Osteoblast (primary cell): ENCODE results near the gene INHBB. TPM values are rescaled to one million over a fixed set of nuclear protein-coding genes. Genes with fewer than 3 reads are reported as not detected.

Experiments
- DNase-seq: peaks from one replicate; pipeline ENCODE4 v3.0.0; 2011; ENCODE audit warnings: low spot score, mixed read lengths; ENCODE audit not compliant: insufficient read length; ENCODE audit errors: missing footprints
- H2AFZ ChIP-seq: 2 replicates; pipeline ENCODE4 v1.6.0; 2011; ENCODE audit warnings: mild to moderate bottlenecking, low read length
- H3K27ac ChIP-seq: 2 replicates; pipeline ENCODE4 v1.5.1; 2011; ENCODE audit warnings: mild to moderate bottlenecking, low read depth, low read length, moderate library complexity
- H3K27me3 ChIP-seq: 2 replicates; pipeline ENCODE4 v1.6.0; 2012; ENCODE audit warnings: mild to moderate bottlenecking, control low read depth, inconsistent platforms, low read length, moderate library complexity; ENCODE audit not compliant: insufficient read depth
- H3K36me3 ChIP-seq: 2 replicates; pipeline ENCODE4 v1.5.1; 2011; ENCODE audit warnings: mild to moderate bottlenecking, low read length, control low read depth, moderate library complexity; ENCODE audit not compliant: insufficient read depth
- H3K4me1 ChIP-seq: 2 replicates; pipeline ENCODE4 v1.5.1; 2011; ENCODE audit warnings: mild to moderate bottlenecking, low read length, control low read depth, moderate library complexity; ENCODE audit not compliant: insufficient read depth
- H3K4me2 ChIP-seq: 2 replicates; pipeline ENCODE4 v1.6.0; 2011; ENCODE audit warnings: mild to moderate bottlenecking, low read length; ENCODE audit not compliant: insufficient read depth
- H3K4me3 ChIP-seq: fragments of 200-600 bp; sonication (generic); 3 replicates; pipeline ENCODE4 v1.5.1; 2012; ENCODE audit warnings: mild to moderate bottlenecking, low read length, inconsistent platforms; ENCODE audit not compliant: insufficient read depth
- H3K79me2 ChIP-seq: 2 replicates; pipeline ENCODE4 v1.6.0; 2012; ENCODE audit warnings: mild to moderate bottlenecking, low read length, control low read depth, inconsistent platforms; ENCODE audit not compliant: insufficient read depth
- H3K9me3 ChIP-seq: 2 replicates; pipeline ENCODE4 v1.5.1; 2011; ENCODE audit warnings: low read depth, low read length, control low read depth
- H4K20me1 ChIP-seq: 2 replicates; pipeline ENCODE4 v1.6.0; 2012; ENCODE audit warnings: mild to moderate bottlenecking, low read length, control low read depth; ENCODE audit not compliant: insufficient read depth
- CTCF ChIP-seq: IDR thresholded peaks from 2 replicates; pipeline ENCODE4 v1.5.1; 2011; ENCODE audit warnings: mild to moderate bottlenecking, low read depth, low read length, moderate library complexity; ENCODE audit errors: extremely low read depth
- total RNA-seq: library from RNA; depleted of rRNA; stranded (reverse); fragments of >200 nt; gene quantifications from 2 replicates; pipeline ENCODE4 v1.2.3, GENCODE V29; 2012

INHBB gene
- total RNA-seq, 1 donor, result under 0.01 TPM

DNA sequence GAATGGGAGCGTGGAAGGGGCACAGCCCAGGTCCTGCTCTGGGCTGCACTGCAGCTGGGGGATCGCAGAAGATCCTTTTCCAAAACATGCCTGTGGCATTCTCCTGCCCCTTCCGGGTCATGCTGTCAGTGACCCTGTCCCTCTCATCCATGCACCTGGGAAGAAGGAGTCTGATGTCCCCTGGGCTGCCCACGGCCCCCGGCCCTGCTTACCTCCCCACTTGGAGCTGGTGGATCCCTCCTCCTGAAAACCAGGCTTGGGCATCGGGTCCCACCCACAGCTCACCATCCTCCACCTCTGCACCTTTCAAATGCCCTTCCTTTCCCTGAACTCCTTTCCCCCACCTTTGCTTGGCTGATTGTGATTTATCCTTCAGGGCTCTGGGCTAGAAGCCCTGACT, 11.8 kb downstream of the INHBB start:
- no peak for DNase-seq
- H3K27ac ChIP-seq, result no peak overlapping the region
- no peaks in the 10 kb centered on the region for H3K36me3 ChIP-seq
- no peak overlapping the region for H2AFZ ChIP-seq
- H3K4me1 ChIP-seq, result no peaks in the 10 kb centered on the region
- H3K4me3 ChIP-seq, result no peak overlapping the region
- H3K27me3 ChIP-seq, result peaks cover 3% of the 10 kb centered on the region
- H4K20me1 ChIP-seq, result no peaks in the 10 kb centered on the region
- TF ChIP-seq CTCF, result no peak
- H3K79me2 ChIP-seq, result no peaks in the 10 kb centered on the region
- H3K9me3 ChIP-seq, result no peaks in the 10 kb centered on the region
- no peak overlapping the region for H3K4me2 ChIP-seq

DNA sequence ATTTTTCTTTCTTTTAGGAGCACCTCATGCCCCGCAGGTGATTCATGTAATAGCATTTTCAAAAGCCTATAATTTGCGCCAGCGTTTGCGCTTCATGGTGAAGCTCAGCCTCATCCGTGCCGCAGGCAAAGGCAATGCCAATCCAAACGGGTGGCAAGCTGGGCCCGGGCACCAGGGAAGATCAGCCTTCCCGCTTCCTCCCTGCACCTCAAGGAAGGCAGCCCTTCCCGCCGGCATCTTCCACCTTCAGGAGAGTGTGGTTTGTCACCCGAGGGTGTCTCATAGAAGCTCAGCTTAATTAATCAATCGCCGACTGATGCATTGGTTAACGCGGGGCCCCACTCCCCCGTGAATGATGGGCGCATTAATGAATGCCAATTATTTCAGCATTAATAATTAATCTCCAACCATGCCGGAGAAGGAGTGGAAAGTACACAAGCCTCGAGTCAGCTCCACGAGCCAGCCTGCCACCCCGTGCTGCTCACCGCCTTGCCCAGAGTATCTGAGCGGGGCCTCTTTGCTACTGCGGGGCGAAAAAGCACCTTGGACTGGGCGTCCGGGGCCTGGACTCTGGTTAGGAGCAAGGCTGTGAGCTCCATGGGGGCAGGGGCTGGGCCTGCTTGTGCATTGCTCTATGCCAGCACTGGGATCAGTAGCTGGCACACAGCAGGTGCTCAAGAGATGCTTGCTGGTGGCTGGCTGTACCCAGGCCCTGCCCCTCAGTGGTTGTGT, 13.0 kb downstream of the INHBB start:
- DNase-seq, result no peak
- H4K20me1 ChIP-seq, result no peaks in the 10 kb centered on the region
- H3K79me2 ChIP-seq, result no peaks in the 10 kb centered on the region
- H3K4me3 ChIP-seq, result no peak overlapping the region
- H3K27ac ChIP-seq, result no peak overlapping the region
- no peaks in the 10 kb centered on the region for H3K36me3 ChIP-seq
- no peaks in the 10 kb centered on the region for H3K4me1 ChIP-seq
- H3K9me3 ChIP-seq, result no peaks in the 10 kb centered on the region
- no peak overlapping the region for H3K4me2 ChIP-seq
- TF ChIP-seq CTCF, result no peak
- H3K27me3 ChIP-seq, result peaks cover 3% of the 10 kb centered on the region
- no peak overlapping the region for H2AFZ ChIP-seq

GRCh38 chr2:120360307-120360855, 14.4 kb downstream of the INHBB start:
- no peak overlapping the region for H3K4me3 ChIP-seq
- H3K4me1 ChIP-seq, result no peaks in the 10 kb centered on the region
- no peaks in the 10 kb centered on the region for H3K36me3 ChIP-seq
- H3K27me3 ChIP-seq, result peaks cover 3% of the 10 kb centered on the region
- no peak for TF ChIP-seq CTCF
- no peaks in the 10 kb centered on the region for H4K20me1 ChIP-seq
- H3K79me2 ChIP-seq, result no peaks in the 10 kb centered on the region
- no peak overlapping the region for H3K27ac ChIP-seq
- no peak for DNase-seq
- H2AFZ ChIP-seq, result no peak overlapping the region
- no peaks in the 10 kb centered on the region for H3K9me3 ChIP-seq
- no peak overlapping the region for H3K4me2 ChIP-seq

- no peak overlapping the region for H3K4me2 ChIP-seq
- TF ChIP-seq CTCF, result no peak
- H3K27ac ChIP-seq, result no peak overlapping the region
- no peak overlapping the region for H2AFZ ChIP-seq
- DNase-seq, result no peak
- H3K36me3 ChIP-seq, result no peaks in the 10 kb centered on the region
- no peaks in the 10 kb centered on the region for H3K79me2 ChIP-seq
- no peaks in the 10 kb centered on the region for H3K9me3 ChIP-seq
- H3K4me3 ChIP-seq, result no peak overlapping the region
- H3K4me1 ChIP-seq, result peaks cover 8% of the 10 kb centered on the region
- H3K27me3 ChIP-seq, result peaks cover 3% of the 10 kb centered on the region
- no peaks in the 10 kb centered on the region for H4K20me1 ChIP-seq
Observed at GRCh38 chr2:120362926-120363325, 17.0 kb downstream of the INHBB start.
